Measurements from ENCODE around the gene ZC3H7A. TPM values are rescaled to one million over a fixed set of nuclear protein-coding genes. Genes with fewer than 3 reads are reported as not detected.
"Not testable (repeated sequence)": the region's sequence is repeated elsewhere in the genome, so short reads cannot be mapped to it uniquely, and the experiment has no call there.

ZC3H7A gene
- total RNA-seq, 1 donor from 2014 or later: 33.9 TPM

GRCh38 chr16:11828696-11829095 lies 31.6 kb upstream of the ZC3H7A start:
- Histone ChIP-seq H3K27ac (ENCODE audit: low read depth, low read length) (no peak overlapping the region), H3K27me3 (ENCODE audit: control insufficient read depth in 3 of 3, insufficient read depth in 3 of 3, low read length in 3 of 3) (no peaks in the 10 kb centered on the region), H3K4me3 (ENCODE audit: low read length in 3 of 3) (no peak overlapping the region), H3K36me3 (ENCODE audit: control insufficient read depth in 3 of 3, insufficient read depth in 3 of 3, low read length in 3 of 3) (no peaks in the 10 kb centered on the region), H3K9ac (ENCODE audit: low read depth in 1 of 3, low read length in 3 of 3) (no peak overlapping the region), H3K9me3 (ENCODE audit: control insufficient read depth in 3 of 3, low read length in 3 of 3) (no peaks in the 10 kb centered on the region), H3K4me1 (ENCODE audit: control insufficient read depth in 3 of 3, insufficient read depth in 3 of 3, low read length in 3 of 3) (peaks cover 6 to 9% (median 7%) of the 10 kb centered on the region in 3 donors)

- H3K36me3 ChIP-seq (ENCODE audit: control insufficient read depth in 3 of 3, insufficient read depth in 3 of 3, low read length in 3 of 3); H3K9ac ChIP-seq (ENCODE audit: low read depth in 1 of 3, low read length in 3 of 3); H3K4me1 ChIP-seq (ENCODE audit: control insufficient read depth in 3 of 3, insufficient read depth in 3 of 3, low read length in 3 of 3); H3K27ac ChIP-seq (ENCODE audit: low read depth, low read length); H3K27me3 ChIP-seq (ENCODE audit: control insufficient read depth in 3 of 3, insufficient read depth in 3 of 3, low read length in 3 of 3); H3K4me3 ChIP-seq (ENCODE audit: low read length in 3 of 3); H3K9me3 ChIP-seq (ENCODE audit: control insufficient read depth in 3 of 3, low read length in 3 of 3): not testable (repeated sequence)
These were observed 28.6 kb upstream of the ZC3H7A start for GRCh38 chr16:11825520-11826165.

DNA sequence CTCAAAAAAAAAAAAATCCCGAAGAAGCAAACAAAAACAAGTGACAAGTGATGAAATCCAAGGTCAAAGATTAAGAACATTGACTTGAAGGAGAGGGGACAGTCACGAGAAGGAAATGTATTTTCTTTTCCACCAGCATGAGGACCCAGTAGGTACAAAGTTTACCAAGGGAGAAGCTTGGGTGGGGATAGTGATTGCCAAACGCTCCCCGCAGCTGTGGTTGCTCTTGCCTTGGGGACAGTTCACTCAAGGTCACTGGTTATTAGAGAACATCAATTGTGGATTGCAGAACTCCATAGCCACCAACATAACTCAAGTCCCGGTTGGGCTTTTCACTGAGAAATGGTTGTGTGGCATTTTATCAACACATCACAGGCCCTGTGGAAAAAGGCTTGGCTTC lies 27.3 kb upstream of the ZC3H7A start:
- no peaks in the 10 kb centered on the region for H3K36me3 ChIP-seq (ENCODE audit: control insufficient read depth in 3 of 3, insufficient read depth in 3 of 3, low read length in 3 of 3)
- peak overlapping the region in 2 of 3 donors; percentile 7 to 14 for H3K4me3 ChIP-seq (ENCODE audit: low read length in 3 of 3)
- H3K9ac ChIP-seq (ENCODE audit: low read depth in 1 of 3, low read length in 3 of 3): no peak overlapping the region
- H3K9me3 ChIP-seq (ENCODE audit: control insufficient read depth in 3 of 3, low read length in 3 of 3): no peaks in the 10 kb centered on the region
- H3K27me3 ChIP-seq (ENCODE audit: control insufficient read depth in 3 of 3, insufficient read depth in 3 of 3, low read length in 3 of 3): no peaks in the 10 kb centered on the region
- peak overlapping the region; percentile 62 for H3K27ac ChIP-seq (ENCODE audit: low read depth, low read length)
- H3K4me1 ChIP-seq (ENCODE audit: control insufficient read depth in 3 of 3, insufficient read depth in 3 of 3, low read length in 3 of 3): peaks cover 6 to 9% (median 7%) of the 10 kb centered on the region in 3 donors

DNA sequence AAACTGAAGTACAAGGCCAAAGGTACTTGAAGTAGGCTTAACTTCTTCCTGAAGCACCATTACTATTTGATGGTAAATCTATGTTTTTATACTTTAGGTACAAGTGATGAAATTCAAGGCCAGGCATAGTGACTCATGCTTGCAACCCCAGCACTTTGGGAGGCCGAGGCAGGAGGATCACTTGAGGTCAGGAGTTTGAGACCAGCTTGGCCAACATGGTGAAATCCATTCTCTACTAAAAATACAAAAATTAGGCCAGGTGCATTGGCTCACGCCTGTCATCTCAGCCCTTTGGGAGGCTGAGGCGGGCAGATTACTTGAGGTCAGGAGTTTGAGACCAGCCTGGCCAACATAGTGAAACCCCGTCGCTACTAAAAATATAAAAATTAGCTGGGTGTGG lies 26.6 kb upstream of the ZC3H7A start:
- H3K4me1 ChIP-seq (ENCODE audit: control insufficient read depth in 3 of 3, insufficient read depth in 3 of 3, low read length in 3 of 3); H3K9me3 ChIP-seq (ENCODE audit: control insufficient read depth in 3 of 3, low read length in 3 of 3); H3K4me3 ChIP-seq (ENCODE audit: low read length in 3 of 3); H3K27me3 ChIP-seq (ENCODE audit: control insufficient read depth in 3 of 3, insufficient read depth in 3 of 3, low read length in 3 of 3); H3K36me3 ChIP-seq (ENCODE audit: control insufficient read depth in 3 of 3, insufficient read depth in 3 of 3, low read length in 3 of 3); H3K9ac ChIP-seq (ENCODE audit: low read depth in 1 of 3, low read length in 3 of 3): not testable (repeated sequence)
- peak overlapping the region; percentile 62 for H3K27ac ChIP-seq (ENCODE audit: low read depth, low read length)

GRCh38 chr16:11819798-11820197 lies 22.7 kb upstream of the ZC3H7A start:
- no peak overlapping the region for H3K4me3 ChIP-seq (ENCODE audit: low read length in 3 of 3)
- H3K9me3 ChIP-seq (ENCODE audit: control insufficient read depth in 3 of 3, low read length in 3 of 3): no peaks in the 10 kb centered on the region
- peaks cover 5 to 8% (median 7%) of the 10 kb centered on the region in 3 donors for H3K4me1 ChIP-seq (ENCODE audit: control insufficient read depth in 3 of 3, insufficient read depth in 3 of 3, low read length in 3 of 3)
- no peak overlapping the region for H3K9ac ChIP-seq (ENCODE audit: low read depth in 1 of 3, low read length in 3 of 3)
- no peaks in the 10 kb centered on the region for H3K36me3 ChIP-seq (ENCODE audit: control insufficient read depth in 3 of 3, insufficient read depth in 3 of 3, low read length in 3 of 3)
- no peak overlapping the region for H3K27ac ChIP-seq (ENCODE audit: low read depth, low read length)
- H3K27me3 ChIP-seq (ENCODE audit: control insufficient read depth in 3 of 3, insufficient read depth in 3 of 3, low read length in 3 of 3): no peaks in the 10 kb centered on the region

GRCh38 chr16:11818970-11819369 lies 21.9 kb upstream of the ZC3H7A start:
- H3K9me3 ChIP-seq (ENCODE audit: control insufficient read depth in 3 of 3, low read length in 3 of 3); H3K27ac ChIP-seq (ENCODE audit: low read depth, low read length); H3K36me3 ChIP-seq (ENCODE audit: control insufficient read depth in 3 of 3, insufficient read depth in 3 of 3, low read length in 3 of 3); H3K4me1 ChIP-seq (ENCODE audit: control insufficient read depth in 3 of 3, insufficient read depth in 3 of 3, low read length in 3 of 3); H3K9ac ChIP-seq (ENCODE audit: low read depth in 1 of 3, low read length in 3 of 3); H3K4me3 ChIP-seq (ENCODE audit: low read length in 3 of 3); H3K27me3 ChIP-seq (ENCODE audit: control insufficient read depth in 3 of 3, insufficient read depth in 3 of 3, low read length in 3 of 3): not testable (repeated sequence)

DNA sequence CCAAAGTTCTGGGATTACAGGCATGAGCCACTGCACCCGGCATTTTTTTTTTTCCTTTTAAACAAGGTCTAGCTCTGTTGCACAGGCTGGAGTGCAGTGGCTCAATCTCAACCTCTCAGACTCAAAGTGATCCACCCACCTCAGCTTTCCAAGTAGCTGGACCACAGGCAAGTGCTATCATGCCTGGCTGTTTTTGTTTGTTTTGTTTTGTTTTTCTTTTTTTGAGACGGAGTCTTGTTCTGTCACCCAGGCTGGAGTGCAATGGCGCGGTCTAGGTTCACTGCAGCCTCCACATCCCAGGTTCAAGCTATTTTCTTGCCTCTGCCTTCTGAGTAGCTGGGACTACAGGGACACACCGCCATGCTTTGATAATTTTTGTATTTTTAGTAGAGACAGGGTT lies 19.1 kb upstream of the ZC3H7A start:
- Histone ChIP-seq H3K9ac (ENCODE audit: low read depth in 1 of 3, low read length in 3 of 3) (no peak overlapping the region), H3K27me3 (ENCODE audit: control insufficient read depth in 3 of 3, insufficient read depth in 3 of 3, low read length in 3 of 3) (no peaks in the 10 kb centered on the region), H3K4me1 (ENCODE audit: control insufficient read depth in 3 of 3, insufficient read depth in 3 of 3, low read length in 3 of 3) (no peaks in the 10 kb centered on the region), H3K36me3 (ENCODE audit: control insufficient read depth in 3 of 3, insufficient read depth in 3 of 3, low read length in 3 of 3) (no peaks in the 10 kb centered on the region), H3K4me3 (ENCODE audit: low read length in 3 of 3) (no peak overlapping the region), H3K27ac (ENCODE audit: low read depth, low read length) (no peak overlapping the region), H3K9me3 (ENCODE audit: control insufficient read depth in 3 of 3, low read length in 3 of 3) (no peaks in the 10 kb centered on the region)

DNA sequence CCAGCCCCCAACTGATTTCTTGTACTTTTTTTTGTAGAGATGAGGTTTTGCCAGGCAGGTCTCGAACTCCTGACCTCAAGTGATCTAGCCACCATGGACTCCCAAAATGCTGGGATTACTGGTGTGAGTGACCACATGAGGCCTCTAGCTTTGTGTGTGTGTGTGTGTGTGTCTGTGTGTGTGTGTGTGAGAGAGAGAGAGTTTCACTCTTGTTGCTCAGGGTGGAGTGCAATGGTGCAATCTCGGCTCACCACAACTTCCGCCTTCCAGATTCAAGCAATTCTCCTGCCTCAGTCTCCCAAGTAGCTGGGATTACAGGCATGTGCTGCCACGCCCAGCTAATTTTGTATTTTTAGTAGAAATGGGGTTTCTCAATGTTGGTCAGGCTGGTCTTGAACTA lies 17.7 kb upstream of the ZC3H7A start:
- not testable (repeated sequence) for H3K27me3 ChIP-seq (ENCODE audit: control insufficient read depth in 3 of 3, insufficient read depth in 3 of 3, low read length in 3 of 3); H3K4me3 ChIP-seq (ENCODE audit: low read length in 3 of 3); H3K9ac ChIP-seq (ENCODE audit: low read depth in 1 of 3, low read length in 3 of 3); H3K36me3 ChIP-seq (ENCODE audit: control insufficient read depth in 3 of 3, insufficient read depth in 3 of 3, low read length in 3 of 3); H3K27ac ChIP-seq (ENCODE audit: low read depth, low read length); H3K9me3 ChIP-seq (ENCODE audit: control insufficient read depth in 3 of 3, low read length in 3 of 3); H3K4me1 ChIP-seq (ENCODE audit: control insufficient read depth in 3 of 3, insufficient read depth in 3 of 3, low read length in 3 of 3)

GRCh38 chr16:11806721-11807120 lies 9.7 kb upstream of the ZC3H7A start:
- Histone ChIP-seq H3K4me1 (ENCODE audit: control insufficient read depth in 3 of 3, insufficient read depth in 3 of 3, low read length in 3 of 3) (no peaks in the 10 kb centered on the region), H3K27ac (ENCODE audit: low read depth, low read length) (no peak overlapping the region), H3K9ac (ENCODE audit: low read depth in 1 of 3, low read length in 3 of 3) (no peak overlapping the region)

DNA sequence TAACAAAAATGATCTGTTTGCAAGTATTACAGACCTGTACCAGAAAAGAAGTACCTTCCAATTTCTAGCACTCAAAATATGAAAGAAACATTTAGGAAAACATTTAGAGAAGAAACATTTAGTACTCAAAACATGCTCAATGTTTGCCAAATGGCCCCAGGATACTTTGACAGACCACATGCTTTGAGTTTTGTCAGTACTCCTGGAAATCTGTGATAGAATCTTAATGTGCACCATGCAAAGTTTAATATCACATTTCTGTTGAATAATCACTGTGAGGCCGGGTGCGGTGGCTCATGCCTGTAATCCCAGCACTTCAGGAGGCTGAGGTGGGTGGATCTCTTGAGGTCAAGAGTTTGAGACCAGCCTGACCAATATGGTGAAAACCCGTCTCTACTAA lies 8.5 kb upstream of the ZC3H7A start:
- Histone ChIP-seq H3K4me3 (ENCODE audit: low read length in 3 of 3) (no peak overlapping the region), H3K27ac (ENCODE audit: low read depth, low read length) (no peak overlapping the region), H3K9ac (ENCODE audit: low read depth in 1 of 3, low read length in 3 of 3) (no peak overlapping the region), H3K27me3 (ENCODE audit: control insufficient read depth in 3 of 3, insufficient read depth in 3 of 3, low read length in 3 of 3) (no peaks in the 10 kb centered on the region), H3K9me3 (ENCODE audit: control insufficient read depth in 3 of 3, low read length in 3 of 3) (no peaks in the 10 kb centered on the region), H3K4me1 (ENCODE audit: control insufficient read depth in 3 of 3, insufficient read depth in 3 of 3, low read length in 3 of 3) (no peaks in the 10 kb centered on the region), H3K36me3 (ENCODE audit: control insufficient read depth in 3 of 3, insufficient read depth in 3 of 3, low read length in 3 of 3) (no peaks in the 10 kb centered on the region)

More at GRCh38 chr16:11806721-11807120, 9.7 kb upstream of the ZC3H7A start:
- Histone ChIP-seq H3K27me3 (ENCODE audit: control insufficient read depth in 3 of 3, insufficient read depth in 3 of 3, low read length in 3 of 3) (no peaks in the 10 kb centered on the region), H3K4me3 (ENCODE audit: low read length in 3 of 3) (no peak overlapping the region), H3K36me3 (ENCODE audit: control insufficient read depth in 3 of 3, insufficient read depth in 3 of 3, low read length in 3 of 3) (no peaks in the 10 kb centered on the region), H3K9me3 (ENCODE audit: control insufficient read depth in 3 of 3, low read length in 3 of 3) (no peaks in the 10 kb centered on the region)

Measured in skeletal muscle tissue (tissue), 4 donors.